ENCODE data around the gene GDAP2.

DNA sequence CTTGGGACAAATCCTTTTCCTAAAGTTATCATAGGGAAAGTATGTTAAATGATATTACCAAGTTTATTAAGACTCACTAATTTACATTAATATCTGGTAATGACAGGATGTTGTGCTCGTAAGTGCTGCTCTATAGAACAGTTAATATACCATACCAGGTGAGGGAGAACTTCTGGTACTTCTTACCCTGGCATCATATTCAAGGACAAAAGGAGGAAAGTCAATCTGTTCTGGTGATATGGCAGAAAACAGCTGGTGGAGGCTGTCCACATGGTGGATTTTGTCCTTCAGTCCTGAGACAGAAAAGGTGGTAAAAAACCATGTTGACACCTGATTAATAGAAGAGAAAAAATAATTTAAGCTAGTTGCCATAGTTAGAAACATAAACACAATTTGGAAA, 51.6 kb downstream of the GDAP2 start:
- TF ChIP-seq, protein P1, sequence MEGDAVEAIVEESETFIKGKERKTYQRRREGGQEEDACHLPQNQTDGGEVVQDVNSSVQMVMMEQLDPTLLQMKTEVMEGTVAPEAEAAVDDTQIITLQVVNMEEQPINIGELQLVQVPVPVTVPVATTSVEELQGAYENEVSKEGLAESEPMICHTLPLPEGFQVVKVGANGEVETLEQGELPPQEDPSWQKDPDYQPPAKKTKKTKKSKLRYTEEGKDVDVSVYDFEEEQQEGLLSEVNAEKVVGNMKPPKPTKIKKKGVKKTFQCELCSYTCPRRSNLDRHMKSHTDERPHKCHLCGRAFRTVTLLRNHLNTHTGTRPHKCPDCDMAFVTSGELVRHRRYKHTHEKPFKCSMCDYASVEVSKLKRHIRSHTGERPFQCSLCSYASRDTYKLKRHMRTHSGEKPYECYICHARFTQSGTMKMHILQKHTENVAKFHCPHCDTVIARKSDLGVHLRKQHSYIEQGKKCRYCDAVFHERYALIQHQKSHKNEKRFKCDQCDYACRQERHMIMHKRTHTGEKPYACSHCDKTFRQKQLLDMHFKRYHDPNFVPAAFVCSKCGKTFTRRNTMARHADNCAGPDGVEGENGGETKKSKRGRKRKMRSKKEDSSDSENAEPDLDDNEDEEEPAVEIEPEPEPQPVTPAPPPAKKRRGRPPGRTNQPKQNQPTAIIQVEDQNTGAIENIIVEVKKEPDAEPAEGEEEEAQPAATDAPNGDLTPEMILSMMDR (IDR thresholded peaks at IDR 0.05; ENCODE audit: low read length): no peak
- TF ChIP-seq EZH2 (IDR thresholded peaks at IDR 0.05; ENCODE audit: borderline replicate concordance, low read length): no peak
